HG02870 (cell line): ENCODE measurements around the gene MCM9.
"Not testable (repeated sequence)": the region's sequence is repeated elsewhere in the genome, so short reads cannot be mapped to it uniquely, and the experiment has no call there.

Experiments
- ATAC-seq: cut with Tn5 transposase; IDR thresholded peaks from one replicate; pipeline ENCODE4 v1.9.1; 2021; ENCODE audit warnings: mild to moderate bottlenecking, moderate library complexity; ENCODE audit not compliant: unreplicated experiment

Gene MCM9

DNA sequence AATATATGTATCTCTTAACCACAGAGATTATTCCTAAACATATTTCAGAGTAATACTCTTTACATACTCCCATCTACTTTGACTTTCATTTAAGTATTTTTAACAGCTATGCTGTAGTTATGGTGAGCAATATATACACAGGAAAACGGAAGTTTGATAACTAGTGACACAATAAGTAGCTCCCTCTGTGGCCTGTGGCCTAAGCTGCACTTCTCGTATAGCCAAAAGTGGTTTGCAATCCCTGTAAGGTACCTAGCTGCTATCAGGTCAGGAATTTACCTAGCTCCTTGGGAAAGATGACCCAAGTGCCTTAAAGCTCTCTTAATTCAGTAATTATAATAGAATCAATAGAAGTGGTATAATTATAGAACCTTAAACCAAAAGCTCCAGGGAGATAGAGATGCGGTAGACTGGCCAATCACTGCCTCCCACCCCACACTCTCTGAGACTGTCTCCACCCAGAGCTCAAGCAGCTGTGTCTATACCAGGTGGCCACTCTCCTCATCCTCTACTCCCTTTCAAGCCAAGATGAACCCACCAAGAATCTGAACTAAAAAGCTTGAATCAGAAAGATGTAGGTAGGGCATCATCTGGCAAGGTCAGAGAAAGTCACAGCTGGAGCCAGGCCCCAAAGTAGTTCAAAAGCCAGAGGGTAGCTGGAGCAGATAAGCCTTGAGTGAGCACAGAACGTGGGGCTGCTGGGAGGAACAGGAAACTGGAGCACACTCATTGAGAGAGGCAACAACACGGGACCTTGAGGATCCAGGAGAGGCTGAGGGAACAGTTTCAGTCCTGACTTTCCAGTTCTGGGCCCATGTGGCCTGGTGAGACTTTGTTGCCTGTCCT, 125.9 kb downstream of the MCM9 start:
- ATAC-seq: peak; percentile 57

DNA sequence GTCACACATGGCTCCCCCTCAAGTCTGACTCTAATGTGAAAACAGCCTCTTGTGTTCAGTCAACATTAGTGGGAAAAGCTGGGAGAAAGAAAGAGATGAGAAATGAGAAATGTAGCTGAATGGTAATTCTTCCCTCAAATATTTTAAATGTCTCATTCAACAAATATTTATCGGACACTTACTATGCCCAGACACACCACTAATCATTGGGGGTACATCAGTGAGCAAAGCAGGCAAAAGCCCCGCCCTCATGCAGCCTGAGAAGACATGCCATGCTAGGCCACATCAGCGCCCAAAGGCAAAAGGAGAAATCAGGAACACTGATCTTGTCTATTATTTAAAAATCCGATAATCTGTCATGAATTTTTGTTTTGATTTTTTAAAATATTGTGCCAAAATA, 130.9 kb downstream of the MCM9 start:
- ATAC-seq: no peak

- no peak for ATAC-seq
These were observed 133.7 kb downstream of the MCM9 start for GRCh38 chr6:118801257-118801656.

DNA sequence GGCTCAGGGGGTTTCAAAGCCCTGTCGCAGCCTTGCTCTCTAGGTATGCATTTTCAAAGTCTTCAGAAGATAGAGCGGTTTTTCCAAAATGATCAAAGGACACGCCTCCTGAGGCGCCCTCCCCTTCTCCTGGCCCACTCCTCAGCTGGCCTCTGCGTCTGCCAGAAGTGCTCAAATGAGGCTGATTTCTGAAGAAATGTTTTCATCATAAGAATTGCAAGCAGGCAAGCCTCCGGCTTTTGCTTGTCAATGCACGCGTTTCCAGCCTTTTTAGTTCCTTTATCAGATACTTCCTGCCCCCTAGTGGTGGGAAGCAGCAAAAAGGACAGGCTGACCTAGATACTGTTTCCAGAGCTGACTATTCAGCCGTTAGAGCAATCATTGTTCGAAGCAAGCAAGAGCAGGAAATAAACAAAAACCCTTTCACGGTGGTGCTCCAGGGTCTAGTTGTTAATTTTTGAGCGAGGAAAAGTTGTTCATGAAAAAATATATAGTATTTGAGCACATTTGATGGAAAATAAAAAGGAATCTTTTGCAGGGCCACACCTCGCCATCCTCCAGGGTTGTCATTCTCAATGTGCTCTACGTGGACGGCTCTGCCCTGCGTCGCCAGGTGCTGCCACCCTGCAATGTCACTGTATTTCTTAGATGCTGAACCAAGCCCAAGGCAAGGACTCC, 134.4 kb downstream of the MCM9 start:
- peak; percentile 97 for ATAC-seq

DNA sequence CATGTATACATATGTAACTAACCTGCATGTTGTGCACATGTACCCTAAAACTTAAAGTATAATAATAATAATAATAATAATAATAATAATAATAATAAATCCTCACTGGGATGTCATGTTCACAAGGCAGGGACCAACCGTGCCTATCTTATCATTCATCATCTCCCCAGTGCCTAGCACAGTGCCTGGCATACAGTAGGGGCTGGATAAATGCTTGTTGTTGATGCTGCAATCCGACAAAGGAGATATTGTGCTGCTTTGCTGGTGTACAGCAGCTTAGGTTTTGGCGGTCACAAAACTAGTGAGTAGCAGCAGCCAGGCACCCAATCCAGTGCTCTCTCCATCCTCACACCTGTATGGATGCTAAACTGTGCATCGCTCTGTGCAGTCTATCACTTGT, 135.1 kb downstream of the MCM9 start:
- no peak for ATAC-seq

GRCh38 chr6:118796548-118796947, 138.4 kb downstream of the MCM9 start:
- not testable (repeated sequence) for ATAC-seq

- ATAC-seq: no peak
These were observed 143.5 kb downstream of the MCM9 start for GRCh38 chr6:118791499-118791898.

- no peak for ATAC-seq
These were observed 145.0 kb downstream of the MCM9 start for GRCh38 chr6:118789954-118790353.

GRCh38 chr6:118789419-118789818, 145.5 kb downstream of the MCM9 start:
- ATAC-seq: no peak

GRCh38 chr6:118788702-118789101, 146.3 kb downstream of the MCM9 start:
- no peak for ATAC-seq

DNA sequence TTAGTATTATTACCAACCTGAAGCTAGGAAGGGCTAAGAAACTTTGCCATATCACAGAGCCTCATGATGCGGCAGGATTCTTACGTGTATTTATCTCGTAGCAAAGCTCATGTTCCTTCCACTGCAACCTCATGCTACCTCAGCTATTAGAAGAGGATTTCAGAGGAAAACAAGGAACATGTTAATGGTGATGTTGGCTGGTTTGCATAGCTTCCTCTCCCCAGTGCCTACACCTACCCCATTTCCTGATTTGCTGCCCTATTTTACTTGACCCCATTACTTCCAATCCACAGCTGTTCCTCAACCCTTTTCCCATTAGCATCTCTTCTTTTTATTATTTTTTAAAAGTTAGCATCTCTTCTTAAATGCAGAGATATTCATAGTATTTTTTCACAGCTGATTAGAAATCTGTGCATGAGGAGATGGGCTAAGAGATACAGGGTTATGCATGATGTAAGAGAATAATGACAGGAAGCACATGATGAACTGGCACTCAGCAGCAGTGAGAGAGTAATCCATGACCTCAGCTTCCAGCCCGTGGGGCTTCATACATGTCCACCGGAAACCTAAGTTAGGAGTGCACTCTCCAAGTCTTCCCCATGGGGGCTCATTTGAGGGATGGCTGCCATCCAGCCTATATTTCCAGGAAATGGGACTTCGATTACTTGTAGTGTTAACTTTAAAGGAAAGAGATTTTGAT, 147.1 kb downstream of the MCM9 start:
- ATAC-seq: no peak

DNA sequence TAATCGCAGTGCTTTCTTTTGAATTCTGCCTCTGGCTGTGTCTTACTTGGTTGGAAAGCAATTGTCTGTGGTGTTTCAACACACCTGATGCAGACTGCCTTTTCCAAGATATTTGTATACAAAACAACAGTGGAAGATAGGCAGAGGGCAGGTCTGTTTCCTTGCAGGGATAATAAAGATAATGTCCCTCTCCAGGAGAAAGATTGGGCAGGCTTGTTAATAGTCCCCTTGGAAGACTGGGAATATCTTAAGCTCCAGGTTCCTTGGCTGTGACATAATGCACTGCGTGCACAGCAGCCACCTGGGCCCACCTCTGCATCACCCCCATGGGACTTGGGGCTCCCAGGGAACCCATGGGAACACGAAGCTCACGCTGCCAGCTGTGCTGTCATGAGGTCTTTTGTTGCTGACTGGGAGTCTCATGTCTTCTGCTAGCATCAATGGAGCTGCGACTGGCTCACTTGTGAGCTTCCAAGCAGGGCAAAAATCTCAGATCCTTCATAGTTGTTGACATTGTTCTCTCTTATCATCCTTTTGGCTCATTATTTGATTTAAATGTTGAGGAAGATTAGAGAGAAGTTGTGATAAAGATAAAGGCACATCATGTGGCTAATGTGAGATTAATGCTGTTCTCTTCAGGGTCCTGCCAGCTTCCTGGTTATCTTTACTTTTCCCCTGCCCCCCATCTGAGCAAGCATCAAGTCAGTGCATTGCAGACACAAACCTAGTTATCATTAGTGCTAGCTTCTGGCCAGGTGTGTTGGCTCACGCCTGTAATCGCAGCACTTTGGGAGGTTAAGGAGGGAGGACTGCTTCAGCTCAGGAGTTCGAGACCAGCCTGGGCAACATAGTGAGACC, 148.1 kb downstream of the MCM9 start:
- ATAC-seq: no peak

DNA sequence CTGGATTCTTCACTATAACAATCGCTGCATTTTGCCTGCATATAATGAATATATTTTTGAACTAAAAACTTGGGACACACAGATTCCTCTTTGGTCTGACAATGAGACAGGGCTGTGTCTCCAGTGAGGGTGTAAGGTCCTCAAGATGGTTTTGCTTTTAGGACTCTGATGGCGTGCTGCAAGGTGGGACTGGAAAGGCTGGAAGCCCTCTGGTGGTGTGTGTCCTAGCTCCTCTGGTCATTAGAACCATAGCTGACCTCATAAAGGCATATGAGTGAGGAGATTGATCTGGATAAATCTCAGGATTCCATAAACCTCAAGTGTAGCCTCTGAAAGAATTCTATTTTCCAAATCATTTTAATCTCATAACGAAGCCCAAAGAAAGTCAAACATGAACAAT, 149.4 kb downstream of the MCM9 start:
- no peak for ATAC-seq

DNA sequence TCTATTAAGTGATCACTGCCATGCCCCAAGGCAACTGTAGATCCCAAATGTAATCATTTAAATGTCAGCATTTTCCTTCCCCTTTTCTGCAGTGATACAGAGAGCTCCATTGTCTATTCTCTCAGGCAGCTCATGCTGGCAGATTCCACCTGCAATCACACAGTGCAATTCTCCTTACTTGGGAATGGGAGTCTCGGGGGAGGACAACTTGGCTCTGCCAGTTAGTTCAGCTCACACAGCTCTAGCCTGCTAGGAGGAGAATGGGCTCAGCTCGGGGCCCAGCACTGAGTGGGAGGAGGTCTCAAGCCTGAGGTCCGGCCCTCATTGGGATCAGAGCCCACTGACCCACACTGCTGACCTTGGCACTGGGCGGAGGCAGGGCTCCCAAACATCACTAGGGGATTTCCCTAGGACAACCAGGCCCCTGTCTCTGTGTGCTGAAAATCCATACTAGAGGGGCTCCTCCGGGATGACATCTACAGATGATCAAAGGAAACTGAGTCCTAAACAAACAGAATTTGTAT, 150.3 kb downstream of the MCM9 start:
- no peak for ATAC-seq

GRCh38 chr6:118783931-118784550, 150.9 kb downstream of the MCM9 start:
- ATAC-seq: no peak

DNA sequence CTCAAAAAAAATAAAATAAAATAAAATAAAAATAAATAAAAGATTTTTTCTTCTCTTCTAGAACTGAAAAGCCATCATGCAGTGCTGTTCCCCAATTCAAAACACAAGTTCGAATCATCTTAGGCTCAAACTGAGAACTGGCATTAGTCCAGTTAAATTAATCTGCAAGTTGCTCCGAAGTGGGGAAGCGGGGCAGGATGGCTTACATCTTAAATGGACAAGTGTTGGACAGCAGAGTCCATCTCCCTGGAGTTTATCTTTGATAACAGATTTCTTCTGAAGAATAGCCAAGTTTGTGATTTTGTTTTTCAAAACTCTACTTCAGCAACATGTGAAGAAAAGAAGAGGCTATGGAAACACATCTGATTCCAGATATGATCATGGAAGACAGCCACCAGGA, 152.3 kb downstream of the MCM9 start:
- ATAC-seq: no peak

GRCh38 chr6:118781897-118782296, 153.1 kb downstream of the MCM9 start:
- ATAC-seq: no peak

GRCh38 chr6:118780668-118781067, 154.3 kb downstream of the MCM9 start:
- no peak for ATAC-seq

DNA sequence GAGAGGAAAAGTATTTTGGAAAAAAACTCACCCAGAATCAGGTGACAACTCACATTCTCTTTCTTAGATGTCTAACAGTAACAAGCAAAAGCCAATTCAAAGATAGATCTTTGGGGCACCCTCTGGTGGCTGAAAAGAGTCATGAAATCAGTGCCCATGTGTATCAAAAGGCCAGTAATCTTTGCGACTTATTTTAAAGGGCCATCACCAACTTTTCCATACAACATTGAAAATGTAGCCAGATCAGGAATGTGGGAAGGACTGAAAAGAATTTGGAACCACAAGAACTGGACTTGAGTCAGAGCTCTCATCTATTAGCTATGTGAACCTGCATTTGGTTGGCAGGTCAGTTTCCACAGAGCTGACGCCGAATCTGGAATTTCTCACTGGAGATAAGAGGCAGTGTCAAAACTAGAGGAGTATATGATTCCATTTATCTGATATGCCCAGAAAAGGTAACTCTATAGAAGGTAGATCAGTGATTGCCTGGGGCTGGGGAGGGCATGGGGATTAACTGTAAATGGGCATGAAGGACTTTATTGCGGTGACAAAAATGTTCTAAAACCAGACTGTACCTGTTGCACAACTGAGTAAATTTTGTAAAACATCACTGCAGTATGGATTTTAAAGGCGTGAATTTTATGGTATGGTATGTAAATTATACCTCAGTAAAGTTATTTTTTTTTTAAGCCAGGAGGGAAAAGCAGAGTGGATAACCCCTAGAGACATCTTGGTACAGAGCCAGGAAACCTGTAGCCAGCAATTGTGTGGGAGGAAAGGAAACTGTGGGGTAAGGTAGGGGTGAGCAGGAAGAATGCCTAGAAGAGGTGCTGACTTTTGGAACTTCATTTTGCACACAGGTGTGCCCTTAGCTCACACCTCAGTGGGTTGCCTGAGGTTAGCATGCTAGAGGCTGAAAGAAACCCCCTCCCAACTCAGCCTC, 158.1 kb downstream of the MCM9 start:
- peak; percentile 88 for ATAC-seq
